HCT116 (cell line): ENCODE results near the gene MINAR2. TPM values are rescaled to one million over a fixed set of nuclear protein-coding genes. Genes with fewer than 3 reads are reported as not detected.

ENCODE experiments used
- ATAC-seq: fragments of 200-7000 bp; cut with Tn5 transposase; 2 replicates; pipeline ENCODE4 v1.9.1; 2020; ENCODE audit warnings: mild to moderate bottlenecking, moderate library complexity
- BruUV-seq: library from RNA; stranded (reverse); fragments of 400-500 nt; replicated peaks from 2 replicates; lab custom pipeline; 2021; lab: Mats Ljungman, UMichigan
- CTCF ChIA-PET: fragments of 300-600 bp; sonication (Branson Sonifier 250); formaldehyde crosslinking; loops from one replicate; lab custom pipeline; 2021; ENCODE audit warnings: antibody characterized with exemption; lab: Charles Lee
- POLR2A ChIA-PET: fragments of 300-600, 350-600 bp; sonication (Branson Sonifier 250); formaldehyde crosslinking; loops from one replicate; lab custom pipeline; 2021; ENCODE audit warnings: antibody characterized with exemption; lab: Charles Lee
- RAD21 ChIA-PET, 2 experiments: fragments of 300-600 bp; sonication (Branson Sonifier 250); formaldehyde crosslinking; loops; one replicate each; lab custom pipeline; 2023; ENCODE audit warnings: low total read pairs in 2 of 2; ENCODE audit not compliant: uncharacterized antibody in 2 of 2, unreplicated experiment in 2 of 2, low non-redundant PET in 1 of 2; lab: Charles Lee
- DNase-seq: peaks from one replicate; pipeline ENCODE4 v3.0.0-alpha.2; 2010; ENCODE audit warnings: low read depth, low spot score
- H2AFZ ChIP-seq: fragments of 200-600 bp; shearing (Covaris generic), sonication (generic); 2 replicates; pipeline ENCODE4 v1.6.1; 2017; ENCODE audit warnings: low read depth, mixed run types, mixed read lengths, antibody characterized with exemption, low read length; ENCODE audit not compliant: poor library complexity, severe bottlenecking
- H3K27ac ChIP-seq: 2 replicates; pipeline ENCODE4 v1.5.1; 2012; ENCODE audit warnings: low read depth, low read length
- H3K27me3 ChIP-seq: fragments of 200-600 bp; sonication (generic); 2 replicates; pipeline ENCODE4 v1.6.1; 2016; ENCODE audit warnings: mixed run types, low read length, mixed read lengths; ENCODE audit not compliant: insufficient read depth
- H3K36me3 ChIP-seq, 2 experiments: fragments of 200-500 bp in 1 of 2; fragments of 200-600 bp in 1 of 2; sonication (Bioruptor generic) in 1 of 2; sonication (generic) in 1 of 2; 2 replicates each; pipeline versions ENCODE4 v1.5.1 to v1.6.1; 2014 to 2016; ENCODE audit warnings: low read length in 2 of 2, inconsistent platforms in 1 of 2, mixed read lengths in 1 of 2, mixed run types in 1 of 2; ENCODE audit not compliant: insufficient read depth in 2 of 2, control insufficient read depth in 1 of 2
- H3K4me1 ChIP-seq, 2 experiments: fragments of 200-600 bp in 1 of 2; sonication (generic) in 1 of 2; 2 replicates each; pipeline versions ENCODE4 v1.5.1 to v1.6.1; 2012 to 2017; ENCODE audit warnings: low read length in 2 of 2, inconsistent platforms in 1 of 2, mild to moderate bottlenecking in 1 of 2, mixed read lengths in 1 of 2, mixed run types in 1 of 2, moderate library complexity in 1 of 2; ENCODE audit not compliant: insufficient read depth in 2 of 2, control insufficient read depth in 1 of 2
- H3K4me2 ChIP-seq: fragments of 200-600 bp; sonication (generic); 2 replicates; pipeline ENCODE4 v1.6.1; 2017; ENCODE audit warnings: mixed run types, low read length, mixed read lengths
- H3K4me3 ChIP-seq, 2 experiments: fragments of 200-600 bp in 1 of 2; sonication (generic) in 1 of 2; replicated peaks in 1 of 2; 2 replicates each; pipeline ENCODE4 v1.5.1; 2011 to 2016; ENCODE audit warnings: low read length in 2 of 2, control low read depth in 1 of 2, low read depth in 1 of 2, mild to moderate bottlenecking in 1 of 2, mixed read lengths in 1 of 2, mixed run types in 1 of 2
- H3K79me2 ChIP-seq: fragments of 200-600 bp; sonication (generic); 2 replicates; pipeline ENCODE4 v1.6.1; 2017; ENCODE audit warnings: mild to moderate bottlenecking, mixed run types, low read length, moderate library complexity, mixed read lengths; ENCODE audit not compliant: insufficient read depth
- H3K9ac ChIP-seq: fragments of 200-600 bp; sonication (generic); 2 replicates; pipeline ENCODE4 v1.6.1; 2016; ENCODE audit warnings: low read length, mixed read lengths
- H3K9me2 ChIP-seq: fragments of 200-600 bp; sonication (generic), shearing (Covaris generic); 2 replicates; pipeline ENCODE4 v1.6.1; 2017; ENCODE audit warnings: mixed run types, mild to moderate bottlenecking, moderate library complexity; ENCODE audit not compliant: insufficient read depth
- H3K9me3 ChIP-seq, 2 experiments: fragments of 200-500 bp in 1 of 2; fragments of 200-600 bp in 1 of 2; sonication (Bioruptor generic) in 1 of 2; sonication (generic) in 1 of 2; 2 replicates each; pipeline ENCODE4 v1.6.1; 2014 to 2017; ENCODE audit warnings: low read length in 2 of 2, mixed read lengths in 2 of 2, inconsistent platforms in 1 of 2, low read depth in 1 of 2, mild to moderate bottlenecking in 1 of 2, mixed run types in 1 of 2, moderate library complexity in 1 of 2; ENCODE audit not compliant: control insufficient read depth in 1 of 2, insufficient read depth in 1 of 2
- H4K20me1 ChIP-seq: fragments of 200-600 bp; sonication (generic), shearing (Covaris generic); 2 replicates; pipeline ENCODE4 v1.6.1; 2017; ENCODE audit warnings: mixed run types, mild to moderate bottlenecking, moderate library complexity; ENCODE audit not compliant: insufficient read depth
- CTCF ChIP-seq, 3 experiments: fragments of 200-600 bp in 1 of 3; sonication (generic) in 1 of 3; IDR thresholded peaks in 2 of 3; conservative IDR thresholded peaks in 1 of 3; 2 replicates each; pipeline ENCODE4 v1.5.1; 2012 to 2017; ENCODE audit warnings: low read depth in 2 of 3, low read length in 2 of 3, antibody characterized with exemption in 1 of 3, borderline replicate concordance in 1 of 3, control low read depth in 1 of 3, mild to moderate bottlenecking in 1 of 3, mixed read lengths in 1 of 3, mixed run types in 1 of 3, moderate library complexity in 1 of 3; ENCODE audit not compliant: insufficient read depth in 1 of 3
- EGR1 ChIP-seq: IDR thresholded peaks from 2 replicates; pipeline ENCODE4 v1.6.1; 2012; ENCODE audit warnings: low read depth
- ELF1 ChIP-seq: IDR thresholded peaks from 2 replicates; pipeline ENCODE4 v1.6.1; 2012; ENCODE audit warnings: low read depth, borderline replicate concordance
- EZH2 ChIP-seq: fragments of 200-600 bp; sonication (generic); IDR thresholded peaks from 2 replicates; pipeline ENCODE4 v1.6.1; 2017; ENCODE audit warnings: antibody characterized with exemption, mixed run types
- EZH2phosphoT487 ChIP-seq: fragments of 200-600 bp; IDR thresholded peaks from 2 replicates; pipeline ENCODE4 v1.6.1; 2018; ENCODE audit warnings: antibody characterized with exemption, borderline replicate concordance
- JUND ChIP-seq: IDR thresholded peaks from 2 replicates; pipeline ENCODE4 v1.6.1; 2012
- POLR2A ChIP-seq: IDR thresholded peaks from 2 replicates; pipeline ENCODE4 v1.7.0; 2011; ENCODE audit warnings: borderline replicate concordance; ENCODE audit not compliant: insufficient read depth, insufficient read length; ENCODE audit errors: extremely low read depth
- POLR2AphosphoS5 ChIP-seq: IDR thresholded peaks from 2 replicates; pipeline ENCODE4 v1.6.1; 2011; ENCODE audit warnings: mild to moderate bottlenecking, low read depth, low read length, moderate library complexity
- REST ChIP-seq: IDR thresholded peaks from 2 replicates; pipeline ENCODE4 v1.6.1; 2012; ENCODE audit warnings: low read depth
- SRF ChIP-seq: IDR thresholded peaks from 2 replicates; pipeline ENCODE4 v1.6.1; 2012; ENCODE audit warnings: low read depth
- TCF7L2 ChIP-seq: IDR thresholded peaks from 2 replicates; pipeline ENCODE4 v1.7.0; 2011; ENCODE audit warnings: borderline replicate concordance, inconsistent platforms; ENCODE audit not compliant: insufficient read depth, insufficient read length; ENCODE audit errors: extremely low read depth
- YY1 ChIP-seq: IDR thresholded peaks from 2 replicates; pipeline ENCODE4 v1.6.1; 2011; ENCODE audit warnings: low read length, low read depth, moderate library complexity, mild to moderate bottlenecking; ENCODE audit not compliant: insufficient replicate concordance; ENCODE audit errors: extremely low read depth
- ZBTB33 ChIP-seq: IDR thresholded peaks from 2 replicates; pipeline ENCODE4 v1.6.1; 2011; ENCODE audit warnings: mild to moderate bottlenecking, low read length, moderate library complexity; ENCODE audit not compliant: insufficient replicate concordance; ENCODE audit errors: extremely low read depth
- ZFX ChIP-seq: fragments of 450-650 bp; IDR thresholded peaks from 2 replicates; pipeline ENCODE4 v1.6.1; 2017
- intact Hi-C: fragments of 100-400 bp; cut with micrococcal nuclease; formaldehyde crosslinking; loops from 2 replicates; pipeline ENCODE4 v1.10.0; 2022
- total RNA-seq: library from RNA; stranded (reverse); gene quantifications from one replicate; pipeline ENCODE4 v1.2.1, GENCODE V29; 2021; ENCODE audit not compliant: unreplicated experiment
- TF ChIP-seq, protein P1 (sequence below): IDR thresholded peaks from 2 replicates; pipeline ENCODE4 v1.6.1; 2012
- TF ChIP-seq, protein P2 (sequence below): IDR thresholded peaks from 2 replicates; pipeline ENCODE4 v1.6.1; 2012

Gene MINAR2
- total RNA-seq, 1 experiment from 2014 or later: not detected

GRCh38 chr5:129773376-129773775, 25.5 kb downstream of the MINAR2 start:
- H3K4me2 ChIP-seq: no peak overlapping the region
- H3K9me2 ChIP-seq: 0 out of 2 replicates have a peak, but pooled peaks cover 3% of the 10 kb centered on the region
- ATAC-seq: no peak
- CTCF ChIA-PET: interaction anchor here (6.4 kb wide), 1 partner anchor 80 kb away, joined by 208 read pairs; no protein-coding TSS in a partner anchor
- H3K27ac ChIP-seq: no peak overlapping the region
- no peaks in the 10 kb centered on the region for H3K9me3 ChIP-seq
- TF ChIP-seq ELF1 (no peak), CTCF (IDR thresholded peaks at IDR 0.05 in 2 of 3, conservative IDR thresholded peaks at IDR 0.05 in 1 of 3; ENCODE audit: borderline replicate concordance in 1 of 3, insufficient read depth in 1 of 3, low read depth in 2 of 3, low read length in 2 of 3) (no peak), ZBTB33 (no peak), TCF7L2 (no peak), EZH2 (no peak), POLR2AphosphoS5 (no peak), POLR2A (no peak), YY1 (no peak), JUND (no peak), REST (no peak), SRF (no peak), EGR1 (no peak), ZFX (no peak), EZH2phosphoT487 (no peak)
- TF ChIP-seq, protein P1, sequence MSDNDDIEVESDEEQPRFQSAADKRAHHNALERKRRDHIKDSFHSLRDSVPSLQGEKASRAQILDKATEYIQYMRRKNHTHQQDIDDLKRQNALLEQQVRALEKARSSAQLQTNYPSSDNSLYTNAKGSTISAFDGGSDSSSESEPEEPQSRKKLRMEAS: no peak
- TF ChIP-seq, protein P2, sequence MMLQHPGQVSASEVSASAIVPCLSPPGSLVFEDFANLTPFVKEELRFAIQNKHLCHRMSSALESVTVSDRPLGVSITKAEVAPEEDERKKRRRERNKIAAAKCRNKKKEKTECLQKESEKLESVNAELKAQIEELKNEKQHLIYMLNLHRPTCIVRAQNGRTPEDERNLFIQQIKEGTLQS: no peak
- no peak overlapping the region for H2AFZ ChIP-seq
- POLR2A ChIA-PET: no interaction called here
- H3K36me3 ChIP-seq: no peaks in the 10 kb centered on the region
- BruUV-seq: no TSS peak
- intact Hi-C loops: loop anchor here (10.0 kb wide), 1 partner anchor 951 kb away; no protein-coding TSS in a partner anchor
- H4K20me1 ChIP-seq: no peaks in the 10 kb centered on the region
- H3K4me3 ChIP-seq: no peak overlapping the region
- no peak for DNase-seq
- H3K79me2 ChIP-seq: no peaks in the 10 kb centered on the region
- RAD21 ChIA-PET: no interaction called here
- H3K4me1 ChIP-seq: no peaks in the 10 kb centered on the region; a peak in 1 of 4 replicates
- H3K27me3 ChIP-seq: no peaks in the 10 kb centered on the region
- no peak overlapping the region for H3K9ac ChIP-seq
